ENCODE results near the gene BCAS3. TPM values are rescaled to one million over a fixed set of nuclear protein-coding genes. Genes with fewer than 3 reads are reported as not detected.
"Not testable (repeated sequence)": the region's sequence is repeated elsewhere in the genome, so short reads cannot be mapped to it uniquely, and the experiment has no call there.

Gene BCAS3
- total and polyA plus RNA-seq, 2 donors, result 6.9 to 12.4 TPM

GRCh38 chr17:60804831-60805230 lies 127.2 kb downstream of the BCAS3 start:
- H3K4me3 ChIP-seq (ENCODE audit: low read length in 2 of 2), result no peak overlapping the region
- H3K27me3 ChIP-seq (ENCODE audit: control insufficient read depth in 2 of 2, insufficient read depth in 1 of 2, low read length in 1 of 2), result no peaks in the 10 kb centered on the region
- no peaks in the 10 kb centered on the region for H3K9me3 ChIP-seq (ENCODE audit: control insufficient read depth in 2 of 2, insufficient read depth in 1 of 2, low read length in 1 of 2)
- 99% methylated on average over 3 of the region's 3 CpGs for WGBS
- H3K4me1 ChIP-seq (ENCODE audit: control insufficient read depth in 2 of 2, insufficient read depth in 2 of 2, low read length in 2 of 2), result no peaks in the 10 kb centered on the region
- no peak overlapping the region for H3K27ac ChIP-seq (ENCODE audit: low read depth in 1 of 2, low read length in 1 of 2)
- no peak for DNase-seq (ENCODE audit: low read depth in 6 of 9, low spot score in 9 of 9)
- H3K36me3 ChIP-seq (ENCODE audit: control insufficient read depth in 2 of 2, insufficient read depth in 2 of 2, low read length in 1 of 2), result no peaks in the 10 kb centered on the region

- H3K4me1 ChIP-seq (ENCODE audit: control insufficient read depth in 2 of 2, insufficient read depth in 2 of 2, low read length in 2 of 2), result no peaks in the 10 kb centered on the region
- H3K36me3 ChIP-seq (ENCODE audit: control insufficient read depth in 2 of 2, insufficient read depth in 2 of 2, low read length in 1 of 2), result peaks cover 0 to 8% of the 10 kb centered on the region in 2 donors
- peaks cover 0 to 8% of the 10 kb centered on the region in 2 donors for H3K9me3 ChIP-seq (ENCODE audit: control insufficient read depth in 2 of 2, insufficient read depth in 1 of 2, low read length in 1 of 2)
- H3K27me3 ChIP-seq (ENCODE audit: control insufficient read depth in 2 of 2, insufficient read depth in 1 of 2, low read length in 1 of 2), result no peaks in the 10 kb centered on the region
- WGBS, result 100% methylated on average over 1 of the region's 1 CpG
- DNase-seq (ENCODE audit: low read depth in 6 of 9, low spot score in 9 of 9), result no peak
- H3K27ac ChIP-seq (ENCODE audit: low read depth in 1 of 2, low read length in 1 of 2), result no peak overlapping the region
- no peak overlapping the region for H3K4me3 ChIP-seq (ENCODE audit: low read length in 2 of 2)
Measured at GRCh38 chr17:60809421-60809820, 131.8 kb downstream of the BCAS3 start.

- not testable (repeated sequence) for H3K4me3 ChIP-seq (ENCODE audit: low read length in 2 of 2); DNase-seq (ENCODE audit: low read depth in 6 of 9, low spot score in 9 of 9); H3K9me3 ChIP-seq (ENCODE audit: control insufficient read depth in 2 of 2, insufficient read depth in 1 of 2, low read length in 1 of 2); H3K36me3 ChIP-seq (ENCODE audit: control insufficient read depth in 2 of 2, insufficient read depth in 2 of 2, low read length in 1 of 2); H3K27ac ChIP-seq (ENCODE audit: low read depth in 1 of 2, low read length in 1 of 2); H3K27me3 ChIP-seq (ENCODE audit: control insufficient read depth in 2 of 2, insufficient read depth in 1 of 2, low read length in 1 of 2); H3K4me1 ChIP-seq (ENCODE audit: control insufficient read depth in 2 of 2, insufficient read depth in 2 of 2, low read length in 2 of 2)
- 78% methylated on average over 2 of the region's 2 CpGs for WGBS
Measured at GRCh38 chr17:60814941-60815340, 137.3 kb downstream of the BCAS3 start.

- Histone ChIP-seq H3K27me3 (ENCODE audit: control insufficient read depth in 2 of 2, insufficient read depth in 1 of 2, low read length in 1 of 2) (no peaks in the 10 kb centered on the region), H3K9me3 (ENCODE audit: control insufficient read depth in 2 of 2, insufficient read depth in 1 of 2, low read length in 1 of 2) (no peaks in the 10 kb centered on the region), H3K36me3 (ENCODE audit: control insufficient read depth in 2 of 2, insufficient read depth in 2 of 2, low read length in 1 of 2) (no peaks in the 10 kb centered on the region), H3K27ac (ENCODE audit: low read depth in 1 of 2, low read length in 1 of 2) (no peak overlapping the region), H3K4me3 (ENCODE audit: low read length in 2 of 2) (no peak overlapping the region), H3K4me1 (ENCODE audit: control insufficient read depth in 2 of 2, insufficient read depth in 2 of 2, low read length in 2 of 2) (no peaks in the 10 kb centered on the region)
- DNase-seq (ENCODE audit: low read depth in 6 of 9, low spot score in 9 of 9), result no peak
- 98% methylated on average over 1 of the region's 1 CpG for WGBS
Measured at GRCh38 chr17:60817192-60817591, 139.5 kb downstream of the BCAS3 start.

- no peaks in the 10 kb centered on the region for H3K36me3 ChIP-seq (ENCODE audit: control insufficient read depth in 2 of 2, insufficient read depth in 2 of 2, low read length in 1 of 2)
- H3K4me1 ChIP-seq (ENCODE audit: control insufficient read depth in 2 of 2, insufficient read depth in 2 of 2, low read length in 2 of 2), result no peaks in the 10 kb centered on the region
- no peak overlapping the region for H3K27ac ChIP-seq (ENCODE audit: low read depth in 1 of 2, low read length in 1 of 2)
- H3K9me3 ChIP-seq (ENCODE audit: control insufficient read depth in 2 of 2, insufficient read depth in 1 of 2, low read length in 1 of 2), result no peaks in the 10 kb centered on the region
- no peak for DNase-seq (ENCODE audit: low read depth in 6 of 9, low spot score in 9 of 9)
- H3K27me3 ChIP-seq (ENCODE audit: control insufficient read depth in 2 of 2, insufficient read depth in 1 of 2, low read length in 1 of 2), result no peaks in the 10 kb centered on the region
- no peak overlapping the region for H3K4me3 ChIP-seq (ENCODE audit: low read length in 2 of 2)
- WGBS, result over 99% methylated on average over 4 of the region's 4 CpGs
Measured at GRCh38 chr17:60819447-60820130, 141.9 kb downstream of the BCAS3 start.

- Histone ChIP-seq H3K9me3 (ENCODE audit: control insufficient read depth in 2 of 2, insufficient read depth in 1 of 2, low read length in 1 of 2) (no peaks in the 10 kb centered on the region), H3K27me3 (ENCODE audit: control insufficient read depth in 2 of 2, insufficient read depth in 1 of 2, low read length in 1 of 2) (no peaks in the 10 kb centered on the region), H3K4me1 (ENCODE audit: control insufficient read depth in 2 of 2, insufficient read depth in 2 of 2, low read length in 2 of 2) (no peaks in the 10 kb centered on the region), H3K27ac (ENCODE audit: low read depth in 1 of 2, low read length in 1 of 2) (no peak overlapping the region), H3K36me3 (ENCODE audit: control insufficient read depth in 2 of 2, insufficient read depth in 2 of 2, low read length in 1 of 2) (no peaks in the 10 kb centered on the region), H3K4me3 (ENCODE audit: low read length in 2 of 2) (no peak overlapping the region)
- no peak for DNase-seq (ENCODE audit: low read depth in 6 of 9, low spot score in 9 of 9)
- WGBS, result 94% methylated on average over 5 of the region's 5 CpGs
Measured at GRCh38 chr17:60823515-60823914, 145.9 kb downstream of the BCAS3 start.

- Histone ChIP-seq H3K9me3 (ENCODE audit: control insufficient read depth in 2 of 2, insufficient read depth in 1 of 2, low read length in 1 of 2) (no peaks in the 10 kb centered on the region), H3K4me1 (ENCODE audit: control insufficient read depth in 2 of 2, insufficient read depth in 2 of 2, low read length in 2 of 2) (no peaks in the 10 kb centered on the region), H3K27me3 (ENCODE audit: control insufficient read depth in 2 of 2, insufficient read depth in 1 of 2, low read length in 1 of 2) (no peaks in the 10 kb centered on the region), H3K36me3 (ENCODE audit: control insufficient read depth in 2 of 2, insufficient read depth in 2 of 2, low read length in 1 of 2) (no peaks in the 10 kb centered on the region), H3K4me3 (ENCODE audit: low read length in 2 of 2) (no peak overlapping the region), H3K27ac (ENCODE audit: low read depth in 1 of 2, low read length in 1 of 2) (no peak overlapping the region)
- no peak for DNase-seq (ENCODE audit: low read depth in 6 of 9, low spot score in 9 of 9)
- WGBS, result 96% methylated on average over 1 of the region's 1 CpG
Measured at GRCh38 chr17:60825351-60825750, 147.7 kb downstream of the BCAS3 start.

- H3K9me3 ChIP-seq (ENCODE audit: control insufficient read depth in 2 of 2, insufficient read depth in 1 of 2, low read length in 1 of 2), result no peaks in the 10 kb centered on the region
- H3K36me3 ChIP-seq (ENCODE audit: control insufficient read depth in 2 of 2, insufficient read depth in 2 of 2, low read length in 1 of 2), result no peaks in the 10 kb centered on the region
- H3K27me3 ChIP-seq (ENCODE audit: control insufficient read depth in 2 of 2, insufficient read depth in 1 of 2, low read length in 1 of 2), result no peaks in the 10 kb centered on the region
- H3K4me1 ChIP-seq (ENCODE audit: control insufficient read depth in 2 of 2, insufficient read depth in 2 of 2, low read length in 2 of 2), result no peaks in the 10 kb centered on the region
- DNase-seq (ENCODE audit: low read depth in 6 of 9, low spot score in 9 of 9), result no peak
- no peak overlapping the region for H3K4me3 ChIP-seq (ENCODE audit: low read length in 2 of 2)
- no peak overlapping the region for H3K27ac ChIP-seq (ENCODE audit: low read depth in 1 of 2, low read length in 1 of 2)
Measured at GRCh38 chr17:60827943-60828342, 150.3 kb downstream of the BCAS3 start.

GRCh38 chr17:60832151-60832585 lies 154.5 kb downstream of the BCAS3 start:
- Histone ChIP-seq H3K27me3 (ENCODE audit: control insufficient read depth in 2 of 2, insufficient read depth in 1 of 2, low read length in 1 of 2) (no peaks in the 10 kb centered on the region), H3K36me3 (ENCODE audit: control insufficient read depth in 2 of 2, insufficient read depth in 2 of 2, low read length in 1 of 2) (no peaks in the 10 kb centered on the region), H3K27ac (ENCODE audit: low read depth in 1 of 2, low read length in 1 of 2) (no peak overlapping the region), H3K9me3 (ENCODE audit: control insufficient read depth in 2 of 2, insufficient read depth in 1 of 2, low read length in 1 of 2) (no peaks in the 10 kb centered on the region), H3K4me1 (ENCODE audit: control insufficient read depth in 2 of 2, insufficient read depth in 2 of 2, low read length in 2 of 2) (no peaks in the 10 kb centered on the region), H3K4me3 (ENCODE audit: low read length in 2 of 2) (no peak overlapping the region)
- DNase-seq (ENCODE audit: low read depth in 6 of 9, low spot score in 9 of 9), result peak in 8 of 9 donors; percentile 2 to 60 (median 16)
- WGBS, result 6% methylated on average over 2 of the region's 2 CpGs
